IPS-20b (cell line): ENCODE results near the gene GCNA.
"Not testable (repeated sequence)": the region's sequence is repeated elsewhere in the genome, so short reads cannot be mapped to it uniquely, and the experiment has no call there.

Experiments
- H3K27ac ChIP-seq: one replicate; pipeline ENCODE4 v1.5.1; 2013; ENCODE audit warnings: low read length
- H3K27me3 ChIP-seq: 2 replicates; pipeline ENCODE4 v1.6.1; 2013; ENCODE audit warnings: mild to moderate bottlenecking, low read length, inconsistent platforms; ENCODE audit not compliant: insufficient read depth
- H3K36me3 ChIP-seq: 2 replicates; pipeline ENCODE4 v1.6.1; 2013; ENCODE audit warnings: low read depth, mild to moderate bottlenecking, inconsistent platforms, low read length, moderate library complexity; ENCODE audit not compliant: insufficient read depth
- H3K4me1 ChIP-seq: 2 replicates; pipeline ENCODE4 v1.6.1; 2013; ENCODE audit warnings: mild to moderate bottlenecking, control low read depth, inconsistent platforms, low read length, moderate library complexity; ENCODE audit not compliant: insufficient read depth
- H3K4me3 ChIP-seq: 2 replicates; pipeline ENCODE4 v1.5.1; 2013; ENCODE audit warnings: mild to moderate bottlenecking, low read length, inconsistent platforms
- H3K9ac ChIP-seq: 2 replicates; pipeline ENCODE4 v1.6.1; 2013; ENCODE audit warnings: low read depth, mild to moderate bottlenecking, inconsistent platforms, low read length, moderate library complexity
- H3K9me3 ChIP-seq: 2 replicates; pipeline ENCODE4 v1.6.1; 2013; ENCODE audit warnings: mild to moderate bottlenecking, low read depth, low read length, inconsistent platforms; ENCODE audit not compliant: insufficient read depth

GCNA gene

DNA sequence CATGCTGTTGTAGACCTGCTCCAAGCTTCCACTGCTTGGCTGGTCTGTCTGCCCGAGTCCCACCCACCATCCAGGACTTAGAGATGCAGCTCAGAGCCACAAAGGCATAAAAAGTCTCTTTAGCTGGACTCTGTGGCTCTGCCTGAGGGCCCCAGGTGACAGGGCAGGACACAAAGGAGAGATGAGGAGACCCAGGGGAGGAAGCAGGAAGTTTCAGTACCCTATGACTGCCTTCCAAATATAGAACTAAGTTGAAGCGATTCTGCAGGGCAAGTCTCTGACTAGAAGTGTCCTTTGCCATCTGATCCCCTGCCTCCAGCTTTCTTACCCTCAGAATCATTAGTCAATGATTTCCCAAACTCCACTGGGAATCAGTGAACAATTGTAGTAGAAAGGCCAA is 51.2 kb downstream of the GCNA start:
- Histone ChIP-seq H3K9ac (no peak overlapping the region), H3K4me1 (no peaks in the 10 kb centered on the region), H3K27me3 (no peaks in the 10 kb centered on the region), H3K36me3 (no peaks in the 10 kb centered on the region), H3K27ac (no peak overlapping the region), H3K9me3 (no peaks in the 10 kb centered on the region), H3K4me3 (no peak overlapping the region)

DNA sequence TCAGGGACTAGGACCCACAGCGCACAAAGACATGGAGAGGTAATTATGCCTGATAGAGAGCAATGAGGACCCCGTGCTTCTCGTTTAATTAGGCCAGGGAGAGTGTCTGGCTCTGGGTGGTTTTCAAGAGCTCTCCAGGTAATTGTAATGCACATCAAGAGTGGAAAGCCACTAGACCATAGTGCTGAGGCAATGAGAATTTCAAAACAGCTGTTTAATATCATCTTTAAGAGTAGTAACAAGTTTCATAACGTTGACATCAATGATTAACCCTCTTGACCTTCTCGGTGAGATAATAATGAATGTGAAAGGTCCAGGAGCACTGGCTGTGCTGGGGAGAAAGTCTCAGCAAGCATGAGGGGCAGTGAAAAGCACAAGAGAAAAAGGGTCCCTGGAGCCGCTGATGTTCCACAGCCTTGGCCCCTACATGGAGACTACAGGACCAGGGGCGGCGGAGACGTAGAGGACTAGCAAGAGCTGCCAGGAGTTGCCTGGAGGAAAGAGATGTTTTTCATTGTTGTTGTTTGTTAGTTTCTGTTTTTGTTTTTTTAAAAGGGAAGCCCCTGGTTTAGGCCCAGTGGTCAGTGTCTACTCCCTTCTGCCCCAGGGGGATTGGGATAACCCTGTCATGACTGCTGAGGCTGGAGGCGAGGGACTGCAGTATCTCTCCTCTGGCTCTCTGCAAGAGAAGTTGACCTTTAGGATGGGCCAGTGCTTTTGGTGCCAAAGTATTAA is 54.9 kb downstream of the GCNA start:
- H3K27ac ChIP-seq: no peak overlapping the region
- H3K9me3 ChIP-seq: no peaks in the 10 kb centered on the region
- no peak overlapping the region for H3K9ac ChIP-seq
- H3K4me1 ChIP-seq: no peaks in the 10 kb centered on the region
- H3K27me3 ChIP-seq: no peaks in the 10 kb centered on the region
- H3K36me3 ChIP-seq: no peaks in the 10 kb centered on the region
- no peak overlapping the region for H3K4me3 ChIP-seq

DNA sequence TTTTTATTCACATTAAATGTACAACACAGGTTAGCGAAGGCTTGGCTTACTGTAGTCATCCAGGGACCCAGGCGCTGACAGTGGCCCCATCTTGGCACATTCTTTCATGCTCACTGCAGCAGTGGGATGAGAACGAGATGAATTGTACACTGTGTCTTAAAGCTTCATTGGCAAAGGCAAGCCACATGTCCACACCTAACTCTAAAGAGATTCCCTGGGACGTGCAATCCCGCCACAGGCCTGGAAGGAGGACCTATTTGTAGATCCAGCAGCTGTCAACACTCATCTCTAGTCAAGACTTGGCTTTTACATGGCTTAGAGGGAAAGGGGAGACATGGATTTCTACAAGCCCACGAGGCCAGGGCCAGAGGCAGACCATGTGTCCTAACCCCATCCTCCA is 56.1 kb downstream of the GCNA start:
- Histone ChIP-seq H3K27ac (no peak overlapping the region), H3K36me3 (no peaks in the 10 kb centered on the region), H3K9ac (no peak overlapping the region), H3K4me3 (no peak overlapping the region), H3K4me1 (no peaks in the 10 kb centered on the region), H3K9me3 (no peaks in the 10 kb centered on the region), H3K27me3 (no peaks in the 10 kb centered on the region)

DNA sequence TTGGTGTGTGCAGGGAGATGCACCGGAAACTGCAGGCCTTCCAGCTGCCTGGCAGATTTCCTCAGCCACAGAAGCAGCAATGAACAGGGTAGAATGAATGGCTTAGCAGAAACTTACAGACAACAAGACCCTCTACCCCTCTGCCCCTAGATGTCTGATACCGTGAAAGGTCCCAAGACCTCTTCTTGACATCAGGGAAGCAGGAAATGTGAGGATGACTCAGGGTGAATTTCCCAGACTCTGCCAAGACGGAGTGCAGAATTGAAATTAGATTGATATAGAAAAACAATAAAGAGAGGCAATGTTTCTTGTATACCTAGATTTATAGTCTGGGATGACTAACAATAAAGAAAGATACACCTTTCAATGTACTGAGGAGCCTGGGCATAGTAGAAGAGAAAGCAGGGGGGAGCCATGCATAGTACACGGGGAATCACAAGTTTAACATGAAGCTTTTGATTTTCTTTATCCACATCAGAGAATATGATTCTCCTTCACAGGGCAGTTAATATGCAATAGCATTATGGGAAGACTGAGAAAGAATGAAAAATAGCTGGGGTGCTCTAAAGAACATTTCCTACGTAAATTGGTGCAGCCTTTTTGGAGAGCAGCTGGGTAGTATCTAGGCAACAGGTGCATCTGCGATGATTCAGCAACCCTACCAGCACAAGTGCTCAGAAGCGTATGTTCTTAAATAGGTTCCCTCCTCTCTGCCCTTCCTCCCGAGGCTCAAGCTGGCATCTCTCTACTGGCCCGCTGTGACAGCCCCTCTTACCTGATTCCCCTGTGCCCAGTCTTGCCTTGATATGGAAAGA is 58.4 kb downstream of the GCNA start:
- Histone ChIP-seq H3K4me3 (no peak overlapping the region), H3K27ac (no peak overlapping the region), H3K27me3 (no peaks in the 10 kb centered on the region)

DNA sequence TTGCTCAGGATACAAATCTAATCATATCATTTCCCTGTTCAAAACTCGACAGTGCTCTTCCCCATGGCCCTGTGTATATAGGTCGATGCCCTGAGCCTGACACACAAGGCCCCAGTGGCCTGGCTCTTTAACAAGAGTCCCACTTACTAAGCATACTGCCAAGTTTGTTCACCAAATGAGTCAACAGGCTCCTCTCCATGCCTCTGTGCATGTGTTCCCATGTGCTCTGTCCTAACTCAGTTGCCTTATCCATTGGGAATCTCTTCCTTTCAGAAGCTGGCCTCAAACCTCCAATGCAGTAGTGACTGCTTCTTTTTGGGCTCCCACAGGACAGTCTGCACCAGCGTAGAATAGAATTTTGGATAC is 59.0 kb downstream of the GCNA start:
- no peak overlapping the region for H3K4me3 ChIP-seq
- no peak overlapping the region for H3K9ac ChIP-seq
- H3K9me3 ChIP-seq: no peaks in the 10 kb centered on the region

More for the DNA sequence above, 58.4 kb downstream of the GCNA start:
- no peaks in the 10 kb centered on the region for H3K4me1 ChIP-seq
- no peak overlapping the region for H3K9ac ChIP-seq
- no peaks in the 10 kb centered on the region for H3K9me3 ChIP-seq
- no peaks in the 10 kb centered on the region for H3K36me3 ChIP-seq

DNA sequence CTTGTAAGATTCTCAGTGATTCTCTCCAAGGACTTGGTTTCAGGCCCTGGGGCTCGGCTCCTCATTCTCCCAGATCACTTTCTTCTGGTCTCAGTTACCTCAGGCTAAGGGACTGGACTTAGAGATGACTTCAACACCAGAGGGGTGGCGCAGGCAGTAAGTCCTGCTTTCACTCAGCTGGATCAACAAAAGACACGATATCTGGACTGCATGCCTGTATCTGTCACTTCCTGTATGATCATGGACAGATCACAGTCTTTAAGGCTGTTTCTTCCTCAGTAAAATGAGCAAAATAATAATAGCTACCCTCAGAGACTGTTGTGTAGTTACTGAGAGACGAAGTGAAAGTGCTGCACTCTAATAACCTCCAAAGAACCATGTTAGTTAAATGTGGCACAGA is 59.6 kb downstream of the GCNA start:
- H3K27me3 ChIP-seq: no peaks in the 10 kb centered on the region
- H3K4me1 ChIP-seq: no peaks in the 10 kb centered on the region
- H3K9ac ChIP-seq: no peak overlapping the region
- no peaks in the 10 kb centered on the region for H3K36me3 ChIP-seq
- H3K4me3 ChIP-seq: no peak overlapping the region
- no peak overlapping the region for H3K27ac ChIP-seq
- no peaks in the 10 kb centered on the region for H3K9me3 ChIP-seq

More for the DNA sequence above, 59.0 kb downstream of the GCNA start:
- Histone ChIP-seq H3K4me1 (no peaks in the 10 kb centered on the region), H3K36me3 (no peaks in the 10 kb centered on the region), H3K27me3 (no peaks in the 10 kb centered on the region), H3K27ac (no peak overlapping the region)

DNA sequence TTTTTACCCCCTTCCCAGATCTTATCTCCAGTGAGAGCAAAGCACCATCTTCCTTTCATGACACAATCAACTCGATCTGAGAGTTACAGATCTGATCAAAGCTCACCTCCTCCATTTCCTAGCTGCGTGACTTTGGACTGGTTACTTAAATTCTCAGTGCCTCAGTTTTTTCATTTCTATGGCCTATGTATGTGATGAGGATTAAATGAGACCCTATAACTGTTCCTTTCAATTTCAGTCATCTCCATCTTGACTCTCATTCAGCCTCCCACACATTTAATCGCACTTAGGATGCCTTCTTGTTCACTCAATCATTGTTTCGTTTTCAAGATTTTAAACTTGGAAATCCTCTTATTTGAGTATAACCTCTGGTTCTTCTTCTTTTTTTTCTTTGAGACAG is 60.2 kb downstream of the GCNA start:
- H3K9ac ChIP-seq: no peak overlapping the region
- no peak overlapping the region for H3K27ac ChIP-seq
- no peaks in the 10 kb centered on the region for H3K4me1 ChIP-seq
- H3K9me3 ChIP-seq: no peaks in the 10 kb centered on the region
- H3K36me3 ChIP-seq: no peaks in the 10 kb centered on the region
- no peaks in the 10 kb centered on the region for H3K27me3 ChIP-seq
- H3K4me3 ChIP-seq: no peak overlapping the region

DNA sequence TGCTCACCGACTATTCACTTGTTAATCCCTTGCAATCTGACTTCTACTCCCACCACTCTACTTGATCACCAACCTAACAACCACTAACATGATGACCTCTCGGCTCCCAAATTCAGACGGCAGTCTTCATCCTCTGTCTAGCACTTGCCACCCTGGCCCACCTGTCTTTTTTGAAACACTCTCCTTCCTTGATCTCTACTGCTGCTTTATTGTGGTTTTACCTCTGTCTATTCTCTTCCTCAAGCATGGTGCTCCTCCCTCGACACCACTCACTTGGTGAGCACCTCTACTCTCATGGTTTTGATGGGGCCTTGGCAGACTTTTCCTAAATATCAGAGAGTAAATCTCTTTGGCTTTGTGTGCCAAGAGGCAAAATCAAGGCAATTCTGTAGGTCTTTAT is 61.8 kb downstream of the GCNA start:
- Histone ChIP-seq H3K27me3 (no peaks in the 10 kb centered on the region), H3K4me1 (no peaks in the 10 kb centered on the region), H3K27ac (no peak overlapping the region), H3K9me3 (no peaks in the 10 kb centered on the region), H3K9ac (no peak overlapping the region), H3K4me3 (no peak overlapping the region), H3K36me3 (no peaks in the 10 kb centered on the region)

DNA sequence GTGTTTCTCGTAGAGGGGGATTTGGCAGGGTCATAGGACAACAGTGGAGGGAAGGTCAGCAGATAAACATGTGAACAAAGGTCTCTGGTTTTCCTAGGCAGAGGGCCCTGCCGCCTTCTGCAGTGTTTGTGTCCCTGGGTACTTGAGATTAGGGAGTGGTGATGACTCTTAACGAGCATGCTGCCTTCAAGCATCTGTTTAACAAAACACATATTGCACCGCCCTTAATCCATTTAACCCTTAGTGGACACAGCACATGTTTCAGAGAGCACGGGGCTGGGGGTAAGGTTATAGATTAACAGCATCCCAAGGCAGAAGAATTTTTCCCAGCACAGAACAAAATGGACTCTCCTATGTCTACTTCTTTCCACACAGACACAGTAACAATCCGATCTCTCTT is 66.2 kb downstream of the GCNA start:
- H3K4me1 ChIP-seq, H3K36me3 ChIP-seq, H3K4me3 ChIP-seq, H3K27ac ChIP-seq, H3K9ac ChIP-seq, H3K27me3 ChIP-seq, H3K9me3 ChIP-seq: not testable (repeated sequence)

DNA sequence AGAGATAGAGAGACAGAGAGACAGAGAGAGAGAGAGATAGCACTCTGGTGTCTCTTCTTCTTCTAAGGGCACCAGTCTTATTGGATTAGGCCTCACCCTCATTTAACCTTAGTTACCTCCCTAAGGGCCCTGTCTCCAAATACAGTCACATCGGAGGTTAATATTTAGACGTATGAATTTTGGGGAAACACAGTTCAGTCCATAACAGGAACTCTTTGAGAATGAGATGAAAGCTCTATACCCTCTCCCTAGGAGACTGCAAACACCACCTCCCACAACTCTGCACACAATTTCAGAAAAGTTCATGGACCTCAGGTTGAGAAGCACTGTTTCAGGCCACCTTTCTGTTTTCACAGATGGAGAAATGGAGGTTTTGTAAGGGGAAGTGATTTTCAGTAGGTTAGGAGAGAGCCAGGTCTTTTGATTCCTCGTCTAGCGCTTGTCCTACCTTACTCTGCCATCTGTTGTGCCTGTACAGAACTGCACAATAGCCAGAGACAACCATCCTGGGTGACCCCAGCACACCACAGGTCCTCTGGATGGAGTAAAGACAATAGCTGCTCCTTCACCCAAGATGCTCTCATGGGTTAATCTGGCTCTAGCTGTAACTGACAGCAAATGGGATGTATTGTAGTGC is 72.2 kb downstream of the GCNA start:
- Histone ChIP-seq H3K36me3 (no peaks in the 10 kb centered on the region), H3K9me3 (no peaks in the 10 kb centered on the region), H3K27ac (no peak overlapping the region), H3K4me3 (no peak overlapping the region), H3K4me1 (no peaks in the 10 kb centered on the region), H3K9ac (no peak overlapping the region), H3K27me3 (no peaks in the 10 kb centered on the region)

DNA sequence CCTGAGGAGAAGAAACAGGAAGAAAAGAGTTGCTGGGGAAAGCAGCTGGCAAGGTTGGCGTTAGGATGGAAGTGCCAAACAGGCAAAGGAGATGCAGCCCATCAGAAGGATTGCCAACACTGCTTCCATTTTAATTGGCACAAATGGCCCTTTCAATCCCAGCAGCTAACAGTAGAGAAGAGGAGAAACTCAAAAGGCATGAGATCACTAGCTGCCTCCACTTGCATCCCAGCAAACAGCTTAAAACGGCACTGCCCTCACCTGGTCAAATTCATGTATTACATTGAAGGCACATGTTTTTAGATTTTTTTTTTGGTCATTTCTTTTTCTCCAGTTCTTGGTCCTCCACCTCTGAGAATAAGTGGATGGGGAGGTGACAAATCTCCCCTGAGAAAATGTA is 74.2 kb downstream of the GCNA start:
- Histone ChIP-seq H3K36me3 (no peaks in the 10 kb centered on the region), H3K9me3 (no peaks in the 10 kb centered on the region), H3K4me1 (no peaks in the 10 kb centered on the region), H3K27me3 (no peaks in the 10 kb centered on the region), H3K9ac (no peak overlapping the region), H3K27ac (no peak overlapping the region), H3K4me3 (no peak overlapping the region)

DNA sequence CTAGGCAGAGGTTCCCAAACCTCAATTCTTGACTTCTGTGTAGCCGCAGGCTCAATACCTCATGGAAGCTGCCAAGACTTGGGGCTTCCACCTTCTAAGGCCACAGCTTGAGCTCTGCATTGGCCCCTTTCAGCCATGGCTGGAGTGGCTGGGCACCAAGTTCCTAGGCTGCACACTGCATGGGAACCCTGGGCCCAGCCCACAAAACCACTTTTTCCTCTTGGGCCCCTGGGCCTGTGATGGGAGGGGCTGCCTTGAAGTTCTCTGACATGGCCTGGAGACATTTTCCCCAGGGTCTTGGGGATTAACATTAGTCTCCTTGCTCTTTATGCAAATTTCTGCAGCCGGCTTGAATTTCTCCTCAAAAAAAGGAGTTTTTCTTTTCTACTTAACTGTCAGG is 75.1 kb downstream of the GCNA start:
- no peak overlapping the region for H3K4me3 ChIP-seq
- no peaks in the 10 kb centered on the region for H3K36me3 ChIP-seq
- no peak overlapping the region for H3K9ac ChIP-seq
- no peaks in the 10 kb centered on the region for H3K27me3 ChIP-seq
- H3K4me1 ChIP-seq: no peaks in the 10 kb centered on the region
- H3K27ac ChIP-seq: no peak overlapping the region
- H3K9me3 ChIP-seq: no peaks in the 10 kb centered on the region
